Adipocyte (in vitro differentiated cells): ENCODE data around the gene NMT2.

ENCODE experiments used
- DNase-seq: peaks from one replicate; pipeline ENCODE4 v3.0.0-alpha.2; 2015; ENCODE audit warnings: low read depth
- H3K27me3 ChIP-seq: replicated peaks from 2 replicates; pipeline ENCODE4 v1.7.0; 2013; ENCODE audit warnings: mild to moderate bottlenecking, low read length, moderate library complexity; ENCODE audit not compliant: control insufficient read depth, insufficient read depth
- H3K36me3 ChIP-seq: 2 replicates; pipeline ENCODE4 v1.7.0; 2013; ENCODE audit warnings: low read length, mild to moderate bottlenecking, moderate library complexity; ENCODE audit not compliant: control insufficient read depth, insufficient read depth, severe bottlenecking
- H3K4me1 ChIP-seq: 2 replicates; pipeline ENCODE4 v1.7.0; 2013; ENCODE audit warnings: mild to moderate bottlenecking, low read length, moderate library complexity; ENCODE audit not compliant: control insufficient read depth, insufficient read depth
- H3K4me3 ChIP-seq: 2 replicates; pipeline ENCODE4 v1.7.0; 2013; ENCODE audit warnings: mild to moderate bottlenecking, low read length, moderate library complexity
- H3K9ac ChIP-seq: 2 replicates; pipeline ENCODE4 v1.7.0; 2013; ENCODE audit warnings: mild to moderate bottlenecking, low read length, moderate library complexity
- H3K9me3 ChIP-seq: 2 replicates; pipeline ENCODE4 v1.7.0; 2013; ENCODE audit warnings: mild to moderate bottlenecking, low read length, moderate library complexity; ENCODE audit not compliant: control insufficient read depth

The NMT2 gene

GRCh38 chr10:15137636-15138035 is 30.9 kb downstream of the NMT2 start:
- Histone ChIP-seq H3K4me1 (peaks cover 24% of the 10 kb centered on the region), H3K9ac (peak overlapping the region; percentile 65), H3K27me3 (no peaks in the 10 kb centered on the region), H3K4me3 (no peak overlapping the region), H3K9me3 (no peaks in the 10 kb centered on the region), H3K36me3 (peaks cover 46% of the 10 kb centered on the region)
- DNase-seq: peak; percentile 60

- no peaks in the 10 kb centered on the region for H3K27me3 ChIP-seq
- H3K4me3 ChIP-seq: no peak overlapping the region
- DNase-seq: peak; percentile 15
- peaks cover 52% of the 10 kb centered on the region for H3K36me3 ChIP-seq
- H3K9ac ChIP-seq: peak overlapping the region; percentile 65
- H3K4me1 ChIP-seq: peaks cover 24% of the 10 kb centered on the region
- H3K9me3 ChIP-seq: no peaks in the 10 kb centered on the region
Measured at GRCh38 chr10:15137036-15137359, 31.5 kb downstream of the NMT2 start.

- Histone ChIP-seq H3K36me3 (peaks cover 58% of the 10 kb centered on the region), H3K4me3 (no peak overlapping the region), H3K27me3 (no peaks in the 10 kb centered on the region), H3K4me1 (peaks cover 24% of the 10 kb centered on the region), H3K9ac (no peak overlapping the region), H3K9me3 (no peaks in the 10 kb centered on the region)
- no peak for DNase-seq
Measured at GRCh38 chr10:15136129-15137035, 32.1 kb downstream of the NMT2 start.

GRCh38 chr10:15131330-15131729 is 37.2 kb downstream of the NMT2 start:
- peaks cover 85% of the 10 kb centered on the region for H3K36me3 ChIP-seq
- H3K27me3 ChIP-seq: no peaks in the 10 kb centered on the region
- H3K9ac ChIP-seq: no peak overlapping the region
- H3K4me1 ChIP-seq: peaks cover 2% of the 10 kb centered on the region
- H3K4me3 ChIP-seq: no peak overlapping the region
- DNase-seq: no peak
- H3K9me3 ChIP-seq: no peaks in the 10 kb centered on the region

GRCh38 chr10:15124908-15125307 is 43.6 kb downstream of the NMT2 start:
- Histone ChIP-seq H3K4me3 (no peak overlapping the region), H3K36me3 (peaks cover 66% of the 10 kb centered on the region), H3K9me3 (no peaks in the 10 kb centered on the region), H3K4me1 (peaks cover 24% of the 10 kb centered on the region), H3K27me3 (no peaks in the 10 kb centered on the region), H3K9ac (no peak overlapping the region)
- DNase-seq: no peak

GRCh38 chr10:15124190-15124589 is 44.3 kb downstream of the NMT2 start:
- no peaks in the 10 kb centered on the region for H3K9me3 ChIP-seq
- no peak for DNase-seq
- no peak overlapping the region for H3K9ac ChIP-seq
- no peaks in the 10 kb centered on the region for H3K27me3 ChIP-seq
- H3K4me1 ChIP-seq: peaks cover 24% of the 10 kb centered on the region
- peaks cover 66% of the 10 kb centered on the region for H3K36me3 ChIP-seq
- no peak overlapping the region for H3K4me3 ChIP-seq

- peaks cover 24% of the 10 kb centered on the region for H3K4me1 ChIP-seq
- no peaks in the 10 kb centered on the region for H3K27me3 ChIP-seq
- no peaks in the 10 kb centered on the region for H3K9me3 ChIP-seq
- peak; percentile 68 for DNase-seq
- H3K4me3 ChIP-seq: no peak overlapping the region
- peaks cover 66% of the 10 kb centered on the region for H3K36me3 ChIP-seq
- no peak overlapping the region for H3K9ac ChIP-seq
Measured at GRCh38 chr10:15123749-15124184, 44.7 kb downstream of the NMT2 start.

GRCh38 chr10:15122477-15123030 is 45.9 kb downstream of the NMT2 start:
- peaks cover 24% of the 10 kb centered on the region for H3K4me1 ChIP-seq
- DNase-seq: no peak
- H3K27me3 ChIP-seq: no peaks in the 10 kb centered on the region
- H3K9ac ChIP-seq: no peak overlapping the region
- peaks cover 68% of the 10 kb centered on the region for H3K36me3 ChIP-seq
- H3K4me3 ChIP-seq: no peak overlapping the region
- H3K9me3 ChIP-seq: no peaks in the 10 kb centered on the region

GRCh38 chr10:15121707-15122106 is 46.8 kb downstream of the NMT2 start:
- Histone ChIP-seq H3K9me3 (no peaks in the 10 kb centered on the region), H3K36me3 (peaks cover 74% of the 10 kb centered on the region), H3K9ac (no peak overlapping the region), H3K4me3 (no peak overlapping the region), H3K4me1 (peaks cover 24% of the 10 kb centered on the region), H3K27me3 (no peaks in the 10 kb centered on the region)
- DNase-seq: no peak

GRCh38 chr10:15120523-15120922 is 48.0 kb downstream of the NMT2 start:
- Histone ChIP-seq H3K9me3 (peaks cover 6% of the 10 kb centered on the region), H3K27me3 (no peaks in the 10 kb centered on the region), H3K4me1 (peaks cover 24% of the 10 kb centered on the region), H3K36me3 (peaks cover 74% of the 10 kb centered on the region), H3K4me3 (no peak overlapping the region), H3K9ac (no peak overlapping the region)
- peak; percentile 19 for DNase-seq

GRCh38 chr10:15118615-15119014 is 49.9 kb downstream of the NMT2 start:
- peaks cover 6% of the 10 kb centered on the region for H3K9me3 ChIP-seq
- H3K36me3 ChIP-seq: peaks cover 66% of the 10 kb centered on the region
- no peak for DNase-seq
- no peaks in the 10 kb centered on the region for H3K27me3 ChIP-seq
- H3K4me3 ChIP-seq: no peak overlapping the region
- H3K4me1 ChIP-seq: peaks cover 20% of the 10 kb centered on the region
- no peak overlapping the region for H3K9ac ChIP-seq
